Hepatocyte (in vitro differentiated cells): ENCODE measurements around the gene TMEM98.

Experiments used
- CTCF ChIP-seq: fragments of 200-600 bp; sonication (generic); IDR thresholded peaks from 2 replicates; pipeline ENCODE4 v1.5.1; 2016; ENCODE audit warnings: antibody characterized with exemption, mild to moderate bottlenecking; ENCODE audit not compliant: poor library complexity
- EZH2 ChIP-seq: fragments of 200-600 bp; sonication (generic); IDR thresholded peaks from 2 replicates; pipeline ENCODE4 v1.6.1; 2016; ENCODE audit warnings: antibody characterized with exemption, mild to moderate bottlenecking, borderline replicate concordance
- EZH2phosphoT487 ChIP-seq: fragments of 200-600 bp; sonication (generic); IDR thresholded peaks from one replicate; pipeline ENCODE4 v1.6.1; 2018; ENCODE audit warnings: antibody characterized with exemption, mild to moderate bottlenecking, low read depth, moderate library complexity; ENCODE audit not compliant: unreplicated experiment, severe bottlenecking

DNA sequence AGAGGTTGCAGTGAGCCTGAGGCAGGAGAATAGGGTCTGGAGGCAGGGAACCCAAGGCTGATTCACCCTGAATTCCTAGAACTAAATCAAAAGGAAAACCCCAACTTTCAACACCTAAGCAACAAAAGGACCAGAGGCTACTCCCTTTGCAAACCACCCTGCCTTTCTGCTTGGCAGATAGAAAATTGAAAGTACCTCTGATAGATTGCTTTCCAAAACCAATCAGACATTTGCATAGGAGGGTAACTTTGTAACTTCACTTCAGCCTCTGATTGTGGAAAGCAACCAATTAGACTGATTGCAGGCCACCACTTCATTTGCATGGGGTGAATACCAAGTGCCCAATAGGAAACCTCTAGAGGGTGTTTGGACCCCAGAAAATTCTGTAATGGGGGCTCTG is 10.9 kb upstream of the TMEM98 start:
- TF ChIP-seq EZH2, result no peak
- no peak for TF ChIP-seq CTCF
- TF ChIP-seq EZH2phosphoT487, result no peak
